HG03135 (cell line): ENCODE data around the gene ZNF48.
"Not testable (repeated sequence)": the region's sequence is repeated elsewhere in the genome, so short reads cannot be mapped to it uniquely, and the experiment has no call there.

Source experiments
- ATAC-seq: cut with Tn5 transposase; IDR thresholded peaks from one replicate; pipeline ENCODE4 v1.9.1; 2021; ENCODE audit warnings: mild to moderate bottlenecking, moderate library complexity; ENCODE audit not compliant: unreplicated experiment

Gene ZNF48

DNA sequence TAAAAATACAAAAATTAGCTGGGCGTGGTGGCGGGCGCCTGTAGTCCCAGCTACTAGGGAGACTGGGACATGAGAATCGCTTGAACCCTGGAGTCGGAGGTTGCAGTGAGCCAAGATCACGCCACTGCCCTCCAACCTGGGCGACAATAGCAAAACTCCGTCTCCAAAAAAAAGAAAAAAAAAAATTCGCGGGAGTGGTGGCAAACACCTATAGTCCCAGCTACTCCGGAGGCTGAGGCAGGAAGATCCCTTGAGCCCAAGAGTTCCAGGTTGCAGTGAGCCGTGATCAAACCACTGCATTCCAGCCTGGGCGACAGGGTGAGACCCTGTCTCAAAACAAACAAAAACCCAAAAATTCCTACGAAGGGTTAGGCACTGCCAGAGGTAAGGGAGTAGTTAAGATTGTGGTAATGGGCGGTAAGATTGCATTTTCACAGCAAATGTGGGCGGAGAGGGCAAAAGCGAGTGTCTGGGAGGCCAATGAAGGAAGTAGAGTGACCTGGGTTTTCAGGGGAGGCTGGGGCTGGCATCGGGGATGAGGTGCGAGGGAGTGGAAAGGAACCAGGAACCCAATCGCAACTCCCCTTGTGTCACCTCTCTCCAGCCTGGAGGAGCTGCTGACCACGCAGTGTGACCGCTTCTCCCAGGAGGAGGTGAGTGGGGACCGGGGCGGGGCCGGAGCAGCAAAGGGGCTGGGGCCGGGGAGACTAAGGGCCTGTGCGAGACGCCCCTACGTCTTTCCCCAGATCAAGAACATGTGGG is 18.0 kb upstream of the ZNF48 start:
- no peak for ATAC-seq

DNA sequence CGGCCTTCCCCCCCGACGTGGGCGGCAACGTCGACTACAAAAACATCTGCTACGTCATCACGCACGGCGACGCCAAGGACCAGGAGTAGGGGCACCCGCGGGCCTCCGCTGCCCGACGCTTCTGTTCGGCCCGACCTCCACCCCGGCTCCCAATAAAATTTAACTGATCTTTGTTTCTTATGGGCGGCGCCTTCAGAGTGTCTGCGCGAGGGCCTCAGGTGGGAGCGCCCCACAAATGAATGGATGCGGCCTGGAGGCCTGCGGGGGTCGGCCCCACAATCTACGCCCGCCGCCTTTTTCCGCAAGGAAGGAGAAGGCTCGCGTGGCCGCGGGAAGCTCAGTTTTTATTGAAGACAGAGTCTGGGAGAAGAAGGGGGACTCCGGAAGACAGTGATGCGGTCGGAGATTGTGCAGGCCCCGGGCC is 17.4 kb upstream of the ZNF48 start:
- peak; percentile 33 for ATAC-seq

DNA sequence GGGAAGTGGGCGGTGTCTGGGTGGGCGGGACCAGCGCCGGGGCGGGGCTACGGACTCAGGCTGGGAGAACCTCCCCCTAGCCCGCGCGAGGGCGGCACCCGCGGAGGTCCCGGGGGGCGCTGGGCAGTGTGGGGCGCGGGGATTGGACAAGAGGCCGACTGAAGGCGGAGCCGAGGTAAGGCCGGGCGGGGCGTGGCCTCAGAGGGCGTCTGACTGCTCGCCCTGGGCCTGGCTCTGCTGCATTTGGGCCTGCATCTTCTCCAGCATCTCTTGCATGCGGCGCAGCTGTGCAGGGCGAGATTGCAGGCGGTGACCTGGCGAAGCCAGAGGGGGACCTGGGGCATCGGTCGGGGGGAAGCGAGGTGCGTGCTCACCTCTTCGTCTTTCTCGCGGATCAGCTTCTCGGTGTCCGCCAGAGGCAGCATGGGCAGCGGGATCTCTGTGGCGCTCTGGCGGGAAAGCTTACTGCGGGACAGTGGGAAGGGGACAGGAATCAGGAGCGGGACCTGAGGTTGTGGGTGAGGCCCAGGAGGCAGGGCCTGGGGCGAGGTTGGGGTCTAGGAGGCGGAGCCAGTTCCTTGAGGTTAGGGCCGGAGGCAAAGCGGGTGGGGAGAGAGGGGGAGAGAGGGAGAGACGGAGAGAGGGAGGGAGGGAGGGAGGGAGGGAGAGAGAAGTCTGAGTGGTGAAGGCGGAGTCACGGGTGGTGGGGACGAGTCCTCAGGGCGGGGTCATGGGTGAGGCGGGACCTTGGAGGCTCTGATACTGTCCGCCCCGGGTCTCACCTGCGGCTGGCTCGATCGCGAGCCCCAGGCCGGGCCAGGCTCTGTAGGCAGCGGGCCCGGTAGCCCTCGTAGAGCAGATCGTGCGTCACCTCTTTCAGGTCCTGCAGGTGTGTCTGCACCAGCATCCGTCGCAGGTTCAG is 16.7 kb upstream of the ZNF48 start:
- ATAC-seq, result peak; percentile 83

DNA sequence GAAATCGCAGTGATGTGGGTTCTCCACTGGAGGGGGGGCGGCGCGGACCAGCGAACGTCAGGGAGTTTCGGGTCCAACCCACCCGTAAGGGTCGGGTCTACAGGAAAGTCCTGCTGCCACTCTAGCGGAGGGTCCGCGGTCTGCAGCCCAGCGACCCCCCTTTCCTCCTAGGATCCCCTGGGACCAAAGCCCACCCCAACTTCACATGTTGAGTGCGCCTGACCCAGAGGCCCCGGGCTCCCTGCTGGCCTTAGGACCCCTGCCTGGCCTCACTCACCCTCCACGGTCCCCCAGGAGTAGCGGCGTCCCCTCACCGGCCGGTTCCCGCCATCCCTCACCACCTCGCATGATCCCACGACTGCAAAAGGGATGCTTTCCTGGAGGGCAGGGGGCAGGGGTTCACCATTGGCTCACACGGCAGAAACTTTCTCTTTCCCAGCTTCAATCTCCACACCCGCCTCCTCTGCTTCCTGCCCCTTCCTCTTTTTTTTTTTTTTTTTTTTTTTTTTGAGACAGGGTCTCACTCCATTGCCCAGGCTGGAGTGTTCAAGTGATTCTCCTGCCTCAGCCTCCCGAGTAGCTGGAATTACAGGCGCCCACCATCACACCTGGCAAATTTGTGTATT is 15.9 kb upstream of the ZNF48 start:
- ATAC-seq, result no peak

DNA sequence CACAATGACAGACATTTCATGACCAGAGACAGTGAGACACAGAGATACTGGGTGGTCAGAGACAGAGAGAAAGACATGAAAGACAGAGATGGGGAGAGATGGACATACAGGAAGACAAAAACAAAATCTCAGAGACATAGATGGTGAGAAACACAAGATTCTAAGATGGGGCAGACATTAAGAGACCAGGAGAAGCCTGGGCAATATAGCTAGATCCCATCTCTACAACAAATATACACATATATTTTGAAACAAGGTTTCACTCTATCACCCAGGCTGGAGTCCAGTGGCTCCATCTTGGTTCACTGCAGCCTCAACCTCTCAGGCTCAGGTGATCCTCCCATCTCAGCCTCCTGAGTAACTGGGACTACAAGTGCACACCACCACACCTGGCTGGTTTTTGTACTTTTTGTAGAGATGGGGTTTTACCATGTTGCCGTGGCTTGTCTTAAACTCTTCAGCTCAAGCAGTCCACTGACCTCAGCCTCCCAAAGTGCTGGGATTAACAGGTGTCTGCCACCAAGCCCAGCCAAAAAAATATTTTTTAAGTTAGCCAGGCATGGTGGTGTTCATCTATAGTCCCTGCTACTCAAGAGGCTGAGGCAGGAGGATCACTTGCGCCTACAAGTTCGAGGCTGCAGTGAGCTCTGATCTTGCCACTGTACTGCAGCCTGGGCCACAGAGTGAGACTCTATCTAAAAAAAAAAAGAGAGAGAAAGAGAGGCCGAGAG is 15.0 kb upstream of the ZNF48 start:
- ATAC-seq, result no peak

DNA sequence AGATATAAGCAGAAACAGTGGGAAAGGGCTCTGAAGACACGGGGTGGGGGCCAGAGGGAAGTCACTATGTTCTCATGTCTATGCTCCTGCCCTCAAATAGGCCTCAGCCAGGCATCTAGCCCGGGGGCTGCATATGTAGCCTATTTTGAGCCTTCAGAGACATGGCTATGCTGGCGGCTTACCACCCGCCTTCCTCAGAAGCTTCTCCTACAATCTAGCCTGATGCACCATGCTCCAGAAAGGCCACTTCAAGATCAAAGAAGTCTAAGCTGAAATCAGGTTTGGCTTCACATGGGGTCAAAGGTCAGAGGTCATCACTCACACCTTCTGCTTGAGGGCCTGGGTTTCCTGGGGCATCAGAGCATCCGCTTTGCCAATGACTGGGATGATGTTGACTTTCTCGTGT is 14.4 kb upstream of the ZNF48 start:
- no peak for ATAC-seq

DNA sequence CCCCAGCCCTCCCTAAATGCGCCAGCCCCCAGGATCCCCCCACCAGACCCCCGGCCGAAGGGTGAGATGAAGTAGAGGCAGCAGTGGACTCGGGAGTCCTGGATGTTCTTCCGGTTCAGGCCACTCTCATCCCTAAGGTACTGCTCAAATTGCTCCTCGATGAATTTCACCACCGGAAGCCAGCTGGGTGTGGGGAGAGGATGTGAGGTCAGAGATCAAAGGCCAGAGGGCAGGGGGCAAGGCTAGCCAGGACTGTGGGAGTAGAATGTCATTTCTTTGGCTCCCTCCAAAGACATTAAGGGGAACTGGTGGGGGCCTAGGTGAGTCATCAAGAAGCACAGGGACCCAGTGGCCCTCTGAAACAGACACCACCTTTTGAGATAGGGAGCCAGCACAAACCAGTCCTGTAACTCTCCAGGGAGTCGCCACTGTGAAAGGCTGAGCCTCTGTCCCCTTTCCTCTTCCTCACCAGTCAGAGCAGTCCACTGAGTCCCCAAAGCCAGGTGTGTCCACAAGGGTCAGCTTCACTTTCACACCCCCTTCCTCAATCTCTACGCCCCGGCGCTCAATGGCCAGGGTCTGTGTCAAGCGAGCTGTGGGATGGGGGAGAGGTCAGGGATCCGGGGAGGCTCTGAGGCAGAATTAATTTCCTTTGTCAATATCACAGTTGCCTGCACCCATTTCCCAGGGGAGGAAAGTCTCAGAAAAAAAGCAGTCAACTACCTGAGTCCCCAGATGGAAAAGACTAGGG is 13.8 kb upstream of the ZNF48 start:
- ATAC-seq, result no peak

DNA sequence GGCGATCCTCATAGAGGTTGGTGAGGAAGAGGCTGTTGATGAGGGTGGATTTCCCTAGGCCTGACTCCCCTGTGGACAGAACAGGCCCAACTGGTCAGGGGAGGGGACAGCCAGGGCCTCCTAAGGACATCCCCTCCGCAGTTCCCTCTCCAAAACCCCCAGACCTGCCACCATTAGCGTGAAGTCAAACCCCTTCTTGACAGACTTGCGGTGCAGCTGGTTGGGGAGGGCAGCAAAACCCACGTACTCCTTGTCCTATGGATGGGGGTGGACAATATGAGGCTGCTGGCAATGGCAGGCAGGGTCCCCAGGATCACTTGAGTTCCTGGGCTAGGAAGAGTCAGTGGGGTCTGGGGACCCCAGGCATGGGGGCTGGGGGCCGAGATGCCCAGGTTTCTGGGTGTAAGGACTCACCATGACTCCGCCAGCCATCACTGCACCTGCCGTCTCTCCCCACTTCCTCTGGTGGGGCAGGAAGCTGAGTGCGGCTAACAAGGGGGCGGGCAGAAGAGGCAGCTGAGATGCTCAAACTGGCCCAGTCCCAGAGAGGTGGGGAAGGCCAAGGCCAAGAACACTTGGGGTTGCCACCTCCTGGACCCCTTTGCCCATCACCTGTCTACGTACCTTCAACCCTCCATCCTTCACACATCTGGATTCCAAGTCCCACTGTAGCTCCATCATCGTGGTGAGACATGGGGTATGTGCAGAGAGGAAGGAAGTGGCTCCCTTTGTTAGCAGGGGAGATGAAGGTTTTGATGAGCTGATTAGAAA is 12.9 kb upstream of the ZNF48 start, which contains the start of gene SEPTIN1:
Gene SEPTIN1, minus strand, starts transcription at position 451 of the 771 bp plus-strand sequence. Its CDS starts 19 bp downstream, at position 432.
- ATAC-seq, result no peak

DNA sequence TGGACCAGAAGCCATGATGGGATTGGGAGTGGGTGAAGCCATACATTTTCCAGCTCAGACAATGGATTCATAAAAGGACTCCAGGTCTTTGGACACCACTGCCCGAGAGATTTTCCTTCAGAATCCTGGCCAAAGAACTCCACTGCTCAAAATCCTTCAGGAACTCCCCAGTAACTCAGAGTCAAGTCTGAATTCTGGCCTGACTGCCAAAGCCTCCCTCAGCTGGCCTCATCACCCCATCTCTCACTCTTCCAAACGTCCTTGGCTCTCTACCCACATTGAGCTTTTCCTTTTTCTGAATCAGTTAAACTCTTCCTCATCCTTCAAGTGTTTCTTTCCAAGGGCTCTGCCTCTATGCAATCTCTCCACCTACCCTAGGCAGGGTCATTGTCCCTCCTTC is 11.7 kb upstream of the ZNF48 start:
- ATAC-seq, result no peak

DNA sequence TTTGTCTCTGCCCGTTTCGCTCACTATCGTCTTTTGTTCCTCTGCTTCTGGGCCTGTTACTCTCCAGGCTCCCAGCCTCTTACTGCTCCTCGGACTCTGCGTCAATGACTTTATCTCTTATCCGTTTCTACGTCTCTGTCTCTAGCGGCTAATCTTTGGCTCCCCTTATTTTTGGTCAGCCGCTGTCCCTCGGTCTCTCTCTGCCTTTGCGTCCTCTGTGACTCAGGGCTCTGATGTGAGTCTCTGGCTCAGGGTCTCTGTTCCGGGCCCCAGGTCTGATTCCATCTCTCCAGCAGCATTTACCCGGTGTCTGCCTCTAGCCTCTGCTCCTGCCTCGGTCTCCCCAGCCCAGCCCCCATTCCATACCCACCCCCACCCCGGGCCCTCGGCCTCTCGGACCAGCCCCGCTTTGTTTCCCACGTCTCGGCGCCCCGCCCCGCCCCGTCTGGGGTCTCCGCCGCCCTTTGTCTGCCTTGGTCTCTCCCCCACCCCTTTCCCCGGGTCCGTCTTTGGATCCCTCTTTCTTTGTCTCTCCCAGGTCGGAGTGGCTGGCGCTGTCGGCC is 547 bp upstream of the ZNF48 start:
- no peak for ATAC-seq

DNA sequence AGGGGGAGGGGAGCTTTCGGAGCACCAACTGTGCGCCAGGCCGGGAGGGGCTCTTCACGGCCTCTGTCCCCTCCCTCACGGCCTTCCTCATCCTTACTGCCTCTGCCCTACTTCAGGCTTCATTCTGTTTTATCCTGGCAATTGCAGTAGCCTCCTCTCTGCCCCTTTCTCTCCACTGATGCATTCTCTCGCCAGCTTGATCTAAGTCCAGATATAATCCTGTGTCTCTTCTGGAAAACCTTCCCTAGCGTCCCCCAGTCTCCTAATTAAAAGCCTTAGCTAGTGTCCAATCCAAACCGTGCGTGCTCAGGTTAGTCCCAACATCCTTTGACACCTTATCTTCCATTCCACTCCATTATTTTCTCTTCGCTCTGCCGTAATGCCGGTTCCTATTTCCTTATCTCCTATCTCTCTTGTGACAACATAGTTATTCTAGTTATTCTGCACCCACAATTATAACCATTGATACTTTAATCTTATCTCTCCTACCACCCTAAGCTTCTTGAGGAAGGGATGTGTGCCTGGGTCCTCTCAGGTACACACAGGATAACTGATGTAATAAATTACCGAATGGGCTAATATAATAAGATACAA is 869 bp downstream of the ZNF48 start:
- no peak for ATAC-seq

DNA sequence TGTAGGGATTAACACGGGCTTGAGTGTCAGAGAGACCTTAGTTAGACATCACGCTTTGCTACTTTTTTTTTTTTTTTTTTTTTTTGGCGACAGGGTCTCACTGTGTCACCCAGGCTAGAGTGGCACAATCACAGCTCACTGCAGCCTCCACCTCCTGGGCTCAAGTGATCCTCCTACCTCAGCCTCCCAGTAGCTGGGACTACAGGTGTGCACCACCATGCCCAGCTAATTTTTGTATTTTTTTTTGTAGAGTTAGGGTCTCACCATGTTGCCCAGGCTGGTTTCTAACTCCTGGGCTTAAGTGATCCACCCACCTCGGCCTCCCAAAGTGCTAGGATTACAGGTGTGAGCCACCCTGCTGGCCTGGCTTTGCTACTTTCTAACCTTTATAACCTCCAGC is 1.4 kb downstream of the ZNF48 start:
- ATAC-seq, result not testable (repeated sequence)

DNA sequence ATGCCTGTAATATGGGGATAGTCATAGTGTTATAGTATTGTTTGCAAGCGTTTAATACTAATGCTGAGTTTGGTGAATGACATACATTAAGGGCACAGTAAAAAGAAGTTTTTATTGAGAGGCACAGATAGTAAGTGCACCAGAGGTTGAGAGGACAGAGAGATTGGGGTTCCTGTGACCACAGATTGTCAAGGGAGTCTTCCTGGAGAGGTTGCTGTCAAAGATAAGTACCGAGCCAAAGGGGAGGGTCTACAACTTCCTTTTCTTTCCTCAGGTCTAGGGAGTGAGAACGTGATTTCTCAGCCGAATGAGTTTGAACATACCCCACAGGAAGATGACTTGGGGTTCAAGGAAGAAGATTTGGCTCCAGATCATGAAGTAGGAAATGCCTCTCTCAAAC is 1.8 kb downstream of the ZNF48 start:
- ATAC-seq, result no peak

DNA sequence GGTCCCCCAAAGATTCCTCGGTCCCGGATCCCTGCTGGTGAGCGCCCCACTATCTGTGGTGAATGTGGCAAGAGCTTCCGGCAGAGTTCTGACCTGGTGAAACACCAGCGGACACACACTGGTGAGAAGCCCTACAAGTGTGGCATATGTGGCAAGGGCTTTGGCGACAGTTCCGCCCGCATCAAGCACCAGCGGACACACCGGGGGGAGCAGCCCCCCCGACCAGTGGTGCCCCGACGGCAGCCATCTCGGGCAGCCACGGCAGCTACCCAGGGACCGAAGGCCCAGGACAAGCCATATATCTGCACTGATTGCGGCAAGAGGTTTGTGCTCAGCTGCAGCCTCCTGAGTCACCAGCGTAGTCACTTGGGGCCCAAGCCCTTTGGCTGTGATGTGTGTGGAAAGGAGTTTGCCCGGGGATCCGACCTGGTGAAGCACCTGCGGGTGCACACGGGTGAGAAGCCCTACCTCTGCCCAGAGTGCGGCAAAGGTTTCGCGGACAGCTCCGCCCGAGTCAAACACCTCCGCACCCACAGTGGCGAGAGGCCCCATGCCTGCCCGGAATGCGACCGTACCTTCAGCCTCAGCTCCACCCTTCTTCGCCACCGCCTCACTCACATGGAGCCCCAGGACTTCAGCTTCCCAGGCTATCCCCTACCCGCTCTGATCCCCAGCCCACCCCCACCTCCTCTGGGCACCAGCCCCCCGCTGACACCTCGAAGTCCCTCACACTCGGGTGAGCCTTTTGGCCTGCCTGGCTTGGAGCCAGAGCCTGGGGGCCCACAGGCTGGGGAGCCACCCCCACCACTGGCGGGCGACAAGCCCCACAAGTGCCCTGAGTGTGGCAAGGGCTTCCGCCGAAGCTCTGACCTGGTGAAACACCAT is 2.8 kb downstream of the ZNF48 start:
- ATAC-seq, result no peak

DNA sequence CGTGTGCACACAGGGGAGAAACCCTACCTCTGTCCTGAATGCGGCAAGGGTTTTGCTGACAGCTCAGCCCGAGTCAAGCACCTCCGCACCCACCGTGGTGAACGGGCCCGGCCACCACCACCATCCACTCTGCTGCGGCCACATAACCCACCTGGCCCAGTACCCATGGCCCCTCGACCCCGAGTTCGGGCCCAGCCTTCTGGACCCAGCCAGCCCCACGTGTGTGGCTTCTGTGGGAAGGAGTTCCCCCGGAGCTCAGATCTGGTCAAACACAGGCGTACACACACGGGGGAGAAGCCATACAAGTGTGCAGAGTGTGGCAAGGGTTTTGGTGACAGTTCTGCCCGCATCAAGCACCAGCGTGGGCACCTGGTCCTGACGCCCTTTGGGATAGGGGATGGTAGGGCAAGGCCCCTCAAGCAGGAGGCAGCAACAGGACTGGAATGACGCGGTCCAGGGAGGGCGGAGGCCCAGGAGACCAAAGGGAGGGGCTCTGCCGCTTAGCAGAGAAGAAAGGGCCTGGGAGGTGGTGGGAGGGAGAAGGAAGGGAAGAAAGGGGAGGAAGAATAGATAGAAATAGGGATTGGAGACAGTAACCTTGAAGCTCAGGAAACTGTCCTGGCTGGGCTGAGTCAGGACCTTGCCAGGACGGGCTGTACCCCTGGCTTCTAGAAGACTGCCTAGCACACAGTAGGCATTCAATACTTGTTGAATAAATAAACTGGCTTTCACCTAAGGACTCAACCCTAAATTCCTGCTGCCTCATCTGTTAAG is 3.6 kb downstream of the ZNF48 start:
- ATAC-seq, result no peak

DNA sequence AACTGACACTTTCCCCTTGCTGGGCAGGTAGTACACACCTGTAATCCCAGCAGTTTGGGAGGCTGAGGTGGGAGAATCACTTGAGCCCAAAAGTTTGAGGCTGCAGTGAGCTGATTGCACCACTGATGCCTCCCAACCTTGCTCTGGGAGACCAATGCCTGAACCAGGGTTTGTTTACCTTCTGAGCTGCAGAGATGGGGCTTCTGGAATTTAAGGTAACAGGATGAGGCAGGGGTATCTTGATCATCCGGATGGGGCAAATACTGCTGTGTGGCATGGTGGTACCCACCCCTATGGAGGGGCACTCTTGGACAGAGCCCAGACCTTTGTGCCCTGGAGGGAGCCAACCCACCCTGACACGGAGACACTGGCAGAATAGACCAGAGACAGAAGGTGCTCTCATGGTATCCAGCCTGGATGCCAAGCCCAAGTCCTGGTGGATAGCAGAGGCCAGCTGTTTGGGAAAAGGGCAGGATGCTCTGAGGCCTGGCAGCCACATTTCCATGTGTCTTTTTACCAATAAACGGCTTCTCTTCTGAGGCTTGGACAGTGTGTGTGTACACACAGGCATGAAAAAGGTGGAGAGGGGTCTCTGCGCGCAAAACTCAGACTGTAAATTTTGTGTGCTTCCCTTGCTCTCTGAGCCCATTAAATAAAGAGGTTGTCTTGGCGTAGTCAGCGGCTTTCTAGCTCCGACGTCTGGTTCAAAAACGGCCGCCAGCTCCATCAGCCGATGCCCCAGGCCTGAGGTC is 4.4 kb downstream of the ZNF48 start:
- ATAC-seq, result no peak
